HG03342 (cell line): Measurements from ENCODE around the gene BCKDK.
"Not testable (repeated sequence)": the region's sequence is repeated elsewhere in the genome, so short reads cannot be mapped to it uniquely, and the experiment has no call there.

Source experiments
- ATAC-seq: cut with Tn5 transposase; IDR thresholded peaks from one replicate; pipeline ENCODE4 v1.9.1; 2021; ENCODE audit warnings: mild to moderate bottlenecking, moderate library complexity; ENCODE audit not compliant: unreplicated experiment

Gene BCKDK

DNA sequence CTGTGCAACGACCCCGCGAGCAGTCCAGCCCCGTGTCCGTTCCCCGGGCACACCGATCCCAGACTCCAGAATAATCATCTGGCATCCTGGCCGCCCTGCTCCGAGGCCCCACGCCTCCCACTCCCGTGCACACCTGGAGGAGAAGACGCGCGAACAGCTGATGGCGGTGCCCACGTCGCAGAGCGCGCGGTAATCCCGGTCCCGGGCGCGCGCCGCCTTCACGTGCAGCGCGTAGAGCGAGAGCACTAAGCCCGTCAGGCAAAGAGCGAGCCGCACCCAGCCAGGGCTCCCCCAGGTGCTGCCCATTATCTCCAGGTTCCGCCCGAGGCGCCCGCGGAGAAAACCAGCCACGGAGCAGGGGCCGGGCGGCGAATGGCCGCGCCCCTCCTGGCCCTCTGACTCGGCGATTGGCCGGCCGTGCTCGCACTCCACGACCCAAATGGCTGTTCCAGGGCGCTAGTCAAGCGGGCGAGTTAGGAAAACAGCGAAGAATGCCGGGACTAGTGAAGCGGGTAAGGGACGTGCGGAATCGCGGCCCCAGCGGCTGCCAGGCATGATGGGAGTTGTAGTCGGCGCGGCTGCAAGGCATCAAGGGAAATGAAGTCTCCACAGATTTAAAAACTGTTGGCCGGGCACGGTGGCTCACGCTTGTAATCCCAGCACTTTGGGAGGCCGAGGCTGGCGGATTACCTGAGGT, 13.6 kb upstream of the BCKDK start, which contains the start of gene VKORC1:
Gene VKORC1 (minus strand): TSS at position 374 of the 697 bp plus-strand sequence. CDS start 68 bp downstream, at position 306.
- peak; percentile 75 for ATAC-seq

DNA sequence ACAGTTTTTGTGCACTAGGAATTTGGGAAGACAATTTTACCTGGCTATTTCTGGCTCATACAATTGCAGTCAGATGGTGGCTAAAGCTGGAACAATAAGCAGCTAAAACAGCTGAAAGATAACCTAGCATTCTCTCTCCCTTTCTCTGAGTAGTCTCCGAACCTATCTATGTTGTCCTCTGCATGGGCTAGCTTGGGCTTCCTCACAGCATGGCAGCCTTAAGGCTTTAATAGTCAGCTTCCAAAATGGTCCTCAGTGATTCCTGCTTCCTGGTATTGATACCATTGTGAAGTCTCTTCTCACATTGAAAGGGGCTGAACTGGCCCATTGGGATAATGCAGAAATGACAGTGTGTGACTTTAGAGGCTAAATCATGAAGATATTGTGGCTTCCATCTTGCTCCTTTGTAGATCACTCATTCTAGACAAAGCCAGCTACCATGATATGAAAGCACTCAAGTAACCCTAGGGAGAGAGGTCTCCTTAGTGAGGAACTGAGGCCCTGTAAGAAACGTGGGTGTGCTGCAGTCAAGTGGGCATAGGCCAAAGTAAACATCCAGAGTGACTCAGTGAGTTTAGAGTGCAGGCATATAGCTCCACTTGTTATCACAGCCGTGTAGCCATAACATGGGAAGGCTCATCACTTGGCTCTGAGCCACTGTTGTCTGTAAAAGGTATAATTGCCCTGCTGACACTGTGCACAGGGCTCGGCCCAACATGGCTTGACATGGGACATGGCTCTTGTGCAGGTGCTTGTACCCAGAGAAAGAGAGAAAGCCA, 8.1 kb upstream of the BCKDK start:
- ATAC-seq: no peak

DNA sequence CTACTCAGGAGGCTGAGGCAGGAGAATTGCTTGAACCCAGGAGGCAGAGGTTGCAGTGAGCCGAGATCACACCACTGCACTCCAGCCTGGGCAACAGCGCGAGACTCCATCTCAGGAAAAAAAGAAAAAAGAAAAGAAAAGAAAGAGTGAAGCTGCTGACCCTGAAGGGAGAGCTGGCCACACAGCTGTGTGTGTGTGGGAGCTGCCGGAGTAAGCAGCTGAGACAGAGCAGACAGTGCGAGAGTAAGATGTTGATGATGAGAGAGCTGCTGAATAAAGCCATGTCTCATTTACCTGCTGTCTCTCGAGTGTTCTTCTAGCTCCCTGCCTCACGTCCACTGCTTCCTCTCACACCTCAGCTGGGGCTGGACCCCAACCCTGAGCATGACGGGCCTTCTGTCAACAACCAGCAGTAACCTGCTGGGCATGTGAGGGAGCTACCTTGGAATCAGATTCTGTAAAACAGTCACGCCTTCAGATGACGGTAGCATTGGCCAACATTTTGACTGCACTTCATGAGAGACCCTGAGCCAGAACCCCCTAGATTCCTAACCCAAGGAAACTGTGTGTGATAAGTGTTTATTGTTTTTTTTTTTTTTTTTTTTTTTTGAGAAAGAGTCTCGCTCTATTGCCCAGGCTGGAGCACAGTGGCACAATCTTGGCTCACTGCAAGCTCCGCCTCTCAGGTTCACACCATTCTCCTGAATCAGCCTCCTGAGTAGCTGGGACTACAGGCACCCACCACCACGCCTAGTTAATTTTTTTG, 7.1 kb upstream of the BCKDK start:
- ATAC-seq: not testable (repeated sequence)

DNA sequence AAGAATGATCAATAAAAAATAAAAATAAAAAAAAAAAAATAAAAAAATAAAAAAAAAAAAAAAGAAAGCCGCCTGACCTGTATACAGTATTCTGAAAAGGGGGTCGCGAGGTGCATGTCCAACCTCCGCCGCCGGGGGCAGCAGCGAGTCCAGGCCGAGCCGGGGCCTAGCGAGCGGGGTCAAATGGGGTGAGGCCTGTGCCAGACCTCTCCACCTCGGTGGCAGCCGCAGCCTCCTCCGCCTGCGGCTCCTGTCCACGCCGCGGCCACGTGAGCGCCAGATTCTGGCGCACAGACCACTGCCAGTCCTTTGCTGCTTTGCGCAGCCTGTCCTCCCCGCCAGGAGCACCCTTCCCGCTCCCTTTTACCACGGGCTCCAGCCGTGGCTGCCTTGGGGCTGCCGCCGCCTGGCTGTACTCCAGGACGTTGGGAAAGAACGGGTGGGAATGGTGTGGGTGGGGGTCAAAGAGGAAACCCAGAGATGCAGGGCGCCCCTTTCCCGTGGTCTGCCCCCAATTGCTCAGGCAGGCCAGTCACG, 2.4 kb upstream of the BCKDK start:
- peak; percentile 38 for ATAC-seq

DNA sequence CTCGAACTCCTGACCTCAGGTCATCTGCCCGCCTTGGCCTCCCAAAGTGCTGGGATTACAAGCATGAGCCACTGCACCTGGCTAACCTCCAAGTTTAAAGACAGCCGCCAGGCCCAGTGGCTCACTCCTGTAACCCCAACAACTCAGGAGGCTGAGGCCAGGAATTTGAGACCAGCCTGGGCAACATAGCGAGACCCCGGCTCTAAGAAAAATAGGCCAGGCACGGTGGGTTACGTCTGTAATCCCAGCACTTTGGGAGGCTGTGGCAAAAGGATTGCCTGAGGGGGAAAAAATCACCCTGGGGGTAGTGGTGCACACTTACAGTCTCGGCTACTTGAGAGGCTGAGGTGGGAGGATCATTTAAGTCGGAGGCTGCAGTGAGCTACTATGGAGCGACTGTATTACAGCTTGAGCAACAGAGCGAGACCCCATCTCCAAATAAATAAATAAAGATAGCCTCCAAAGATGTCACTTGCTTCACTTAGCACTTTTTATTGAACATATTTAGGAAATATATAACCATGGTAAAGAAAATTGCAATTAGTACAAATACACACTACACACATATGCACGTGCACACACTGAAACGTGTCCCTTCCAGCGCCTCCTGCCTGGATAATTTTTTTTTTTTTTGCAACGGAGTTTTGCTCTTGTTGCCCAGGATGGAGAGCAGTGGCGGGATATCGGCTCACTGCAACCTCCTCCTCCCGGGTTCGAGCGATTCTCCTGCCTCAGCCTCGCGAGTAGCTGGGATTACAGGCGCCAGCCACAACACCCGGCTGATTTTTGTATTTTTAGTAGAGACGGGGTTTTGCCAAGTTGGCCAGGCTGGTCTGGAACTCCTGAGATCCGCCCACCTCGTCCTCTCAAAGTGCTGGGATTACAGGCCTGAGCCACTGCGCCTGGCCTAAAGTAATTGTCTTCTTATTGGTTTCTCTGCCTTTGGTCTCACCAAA, 1.4 kb upstream of the BCKDK start:
- no peak for ATAC-seq

DNA sequence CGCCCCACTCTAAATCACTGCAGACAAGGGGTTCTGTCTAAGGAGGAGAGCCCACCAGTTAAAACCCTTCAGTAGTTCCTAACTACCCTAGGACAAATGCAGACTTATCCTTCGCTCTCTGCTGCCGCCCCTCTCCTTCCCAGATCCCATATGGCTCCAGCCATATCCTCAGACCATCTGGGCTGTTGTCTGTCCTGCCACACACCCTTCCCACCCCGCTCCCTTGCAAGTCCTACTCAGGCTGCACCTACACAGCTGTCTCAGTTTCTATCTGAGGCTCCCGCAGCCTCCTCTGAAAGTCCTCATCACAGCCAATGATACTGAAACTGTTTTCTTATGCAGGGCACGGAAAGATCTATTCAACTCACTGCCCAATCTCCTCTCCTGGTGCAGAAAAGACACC, 720 bp upstream of the BCKDK start:
- ATAC-seq: peak; percentile 55

DNA sequence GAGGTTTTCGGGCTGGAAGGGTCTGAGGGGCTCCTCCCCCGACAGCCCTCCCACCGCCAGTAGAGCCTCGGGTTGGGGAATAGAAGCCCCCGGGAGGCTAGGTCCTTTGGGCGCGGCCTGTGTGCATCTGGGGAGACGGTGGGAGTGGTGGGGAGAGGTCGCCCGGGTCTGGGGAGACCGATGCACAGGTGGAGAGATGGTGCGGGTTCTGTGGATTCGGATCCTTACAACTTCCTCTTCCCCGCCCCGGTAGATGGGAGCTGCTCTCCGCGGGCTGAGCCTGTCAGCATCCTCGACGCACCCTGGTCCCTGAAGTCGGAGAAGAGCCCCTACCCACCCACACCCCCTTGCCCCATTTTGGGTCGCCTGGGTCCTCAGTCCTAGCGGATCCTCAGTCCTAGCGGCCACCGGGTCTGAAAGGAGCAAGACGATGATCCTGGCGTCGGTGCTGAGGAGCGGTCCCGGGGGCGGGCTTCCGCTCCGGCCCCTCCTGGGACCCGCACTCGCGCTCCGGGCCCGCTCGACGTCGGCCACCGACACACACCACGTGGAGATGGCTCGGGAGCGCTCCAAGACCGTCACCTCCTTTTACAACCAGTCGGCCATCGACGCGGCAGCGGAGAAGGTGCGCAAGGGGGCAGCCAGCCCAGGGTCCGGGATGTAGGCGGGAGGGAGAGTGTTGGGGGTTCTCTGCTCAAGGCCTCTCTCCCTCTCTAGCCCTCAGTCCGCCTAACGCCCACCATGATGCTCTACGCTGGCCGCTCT, 790 bp downstream of the BCKDK start:
- ATAC-seq: no peak

DNA sequence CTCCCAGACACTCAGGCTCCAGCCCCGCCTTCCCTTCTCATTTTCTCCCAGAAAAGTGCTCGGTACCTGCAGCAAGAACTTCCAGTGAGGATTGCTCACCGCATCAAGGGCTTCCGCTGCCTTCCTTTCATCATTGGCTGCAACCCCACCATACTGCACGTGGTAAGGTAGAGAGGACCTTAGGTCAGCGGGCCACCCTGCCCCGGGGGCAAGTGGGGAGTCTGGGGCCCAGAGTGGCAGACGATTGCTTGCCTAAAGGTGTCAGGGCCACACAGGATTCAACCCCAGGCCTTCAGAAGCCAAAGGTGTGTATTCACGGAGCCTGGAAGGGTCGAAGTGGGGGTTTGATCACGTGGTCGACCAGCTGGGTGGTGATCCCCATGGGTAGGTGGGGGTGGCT, 1.4 kb downstream of the BCKDK start:
- ATAC-seq: no peak

DNA sequence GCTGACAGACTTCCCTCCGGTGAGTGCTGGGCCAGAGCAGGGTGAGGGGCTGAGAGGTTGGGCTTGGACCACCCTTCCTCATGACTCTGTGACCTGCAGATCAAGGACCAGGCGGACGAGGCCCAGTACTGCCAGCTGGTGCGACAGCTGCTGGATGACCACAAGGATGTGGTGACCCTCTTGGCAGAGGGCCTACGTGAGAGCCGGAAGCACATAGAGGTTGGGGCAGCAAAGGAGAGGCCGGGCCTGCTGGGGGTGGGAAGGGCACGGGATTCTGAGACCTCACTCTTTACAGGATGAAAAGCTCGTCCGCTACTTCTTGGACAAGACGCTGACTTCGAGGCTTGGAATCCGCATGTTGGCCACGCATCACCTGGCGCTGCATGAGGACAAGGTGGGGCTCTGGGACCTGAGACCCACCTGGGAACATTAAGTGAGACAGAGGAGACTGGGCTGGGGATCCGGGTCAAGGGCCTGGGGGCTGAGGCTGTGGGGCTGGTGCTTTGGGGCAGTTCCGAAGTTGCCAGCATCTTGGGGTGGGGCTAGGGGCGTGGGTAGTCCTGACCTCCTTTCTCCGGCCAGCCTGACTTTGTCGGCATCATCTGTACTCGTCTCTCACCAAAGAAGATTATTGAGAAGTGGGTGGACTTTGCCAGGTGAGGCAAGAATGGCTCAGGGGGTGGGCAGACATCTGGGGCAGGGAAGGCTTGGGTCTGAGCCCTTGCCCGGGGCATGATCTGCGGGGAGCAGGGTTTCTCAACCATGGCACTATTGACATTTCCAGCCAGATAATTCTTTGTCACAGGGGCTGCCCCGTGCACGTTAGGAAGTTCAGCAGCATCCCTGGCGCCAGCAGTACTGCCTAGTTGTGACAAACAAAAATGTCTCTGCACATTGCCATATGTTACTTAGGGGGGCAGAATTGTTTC, 2.2 kb downstream of the BCKDK start:
- no peak for ATAC-seq

DNA sequence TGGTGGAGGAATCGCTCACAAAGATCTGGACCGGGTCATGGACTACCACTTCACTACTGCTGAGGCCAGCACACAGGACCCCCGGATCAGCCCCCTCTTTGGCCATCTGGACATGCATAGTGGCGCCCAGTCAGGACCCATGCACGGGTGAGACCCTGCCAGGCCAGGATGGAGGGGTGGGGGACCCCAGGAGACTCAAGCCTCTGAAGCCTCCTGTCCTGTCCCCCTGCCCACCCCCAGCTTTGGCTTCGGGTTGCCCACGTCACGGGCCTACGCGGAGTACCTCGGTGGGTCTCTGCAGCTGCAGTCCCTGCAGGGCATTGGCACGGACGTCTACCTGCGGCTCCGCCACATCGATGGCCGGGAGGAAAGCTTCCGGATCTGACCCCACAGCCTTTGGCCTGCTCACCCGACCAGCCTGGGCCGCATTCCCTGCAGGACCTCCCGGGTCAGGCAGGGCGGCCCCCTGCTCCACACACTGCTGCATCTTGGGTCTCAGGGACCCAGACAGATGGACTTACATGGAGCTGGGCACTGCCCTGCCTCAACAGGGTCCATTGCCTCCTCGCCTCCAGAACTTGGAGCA, 3.8 kb downstream of the BCKDK start:
- ATAC-seq: no peak

DNA sequence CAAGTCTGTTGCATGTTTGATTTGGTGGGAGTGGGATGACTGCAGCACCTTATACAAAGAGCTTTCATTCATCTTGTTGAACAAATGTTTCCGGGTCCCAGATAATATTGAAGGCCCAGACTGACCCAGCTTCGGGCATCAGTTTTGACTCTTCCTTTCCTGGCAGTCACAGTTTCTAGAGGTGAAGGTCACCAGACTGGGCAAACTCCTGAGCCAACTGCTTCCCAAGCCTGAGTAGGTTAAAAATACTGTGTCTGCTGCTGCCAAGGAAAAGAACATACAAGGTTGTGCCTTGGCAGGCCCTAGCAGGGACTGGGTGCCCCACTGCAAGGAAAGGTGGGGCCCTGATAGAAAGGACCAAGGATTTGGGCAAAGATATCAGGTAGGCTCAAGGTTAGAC, 4.5 kb downstream of the BCKDK start:
- ATAC-seq: no peak

DNA sequence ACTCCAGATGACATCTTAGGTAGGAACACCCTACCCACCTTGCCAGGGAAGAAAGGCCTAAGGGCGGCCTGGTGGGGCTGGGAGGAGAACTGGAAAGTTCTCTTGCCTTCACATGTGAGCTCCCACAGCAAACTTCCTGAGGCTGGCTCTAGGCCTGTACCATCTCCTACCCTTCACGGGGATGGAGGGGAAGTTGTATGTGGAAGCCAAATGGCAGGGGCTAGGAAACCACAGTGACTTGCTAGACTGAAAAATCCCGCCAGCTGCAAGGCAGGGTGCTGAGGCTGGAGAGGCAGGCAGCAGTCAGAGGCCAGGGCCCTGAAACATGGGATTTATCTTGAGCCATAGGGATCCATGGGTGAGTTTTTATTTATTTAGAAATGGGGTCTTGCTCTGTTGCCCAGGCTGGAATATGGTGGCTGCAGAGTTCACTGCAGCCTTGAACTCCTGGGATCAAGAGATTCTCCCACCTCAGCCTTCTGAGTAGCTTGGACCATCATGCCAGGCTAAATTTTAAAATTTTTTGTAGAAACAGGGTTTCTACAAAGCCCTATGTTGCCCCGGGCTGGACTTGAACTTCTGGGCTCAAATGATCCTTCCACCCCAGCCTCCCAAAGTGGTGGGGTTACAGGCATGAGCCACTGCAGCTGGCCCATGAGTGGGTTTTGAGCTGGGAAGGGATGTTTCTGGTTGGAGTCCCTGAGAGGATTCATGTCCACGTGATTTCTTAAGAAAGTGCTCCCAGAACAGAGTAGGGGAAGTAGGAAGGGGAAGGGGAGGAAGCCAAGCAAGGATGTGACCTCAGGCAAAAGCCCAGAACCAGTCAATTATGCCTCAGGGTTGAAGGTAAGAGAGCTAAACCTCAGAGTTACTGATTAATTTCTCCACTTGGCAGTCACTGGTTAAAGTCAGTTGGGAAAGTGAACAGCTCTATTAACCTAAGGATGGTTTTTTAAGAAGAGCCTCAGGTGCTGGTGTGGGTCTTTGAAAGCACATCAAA, 5.2 kb downstream of the BCKDK start:
- no peak for ATAC-seq

DNA sequence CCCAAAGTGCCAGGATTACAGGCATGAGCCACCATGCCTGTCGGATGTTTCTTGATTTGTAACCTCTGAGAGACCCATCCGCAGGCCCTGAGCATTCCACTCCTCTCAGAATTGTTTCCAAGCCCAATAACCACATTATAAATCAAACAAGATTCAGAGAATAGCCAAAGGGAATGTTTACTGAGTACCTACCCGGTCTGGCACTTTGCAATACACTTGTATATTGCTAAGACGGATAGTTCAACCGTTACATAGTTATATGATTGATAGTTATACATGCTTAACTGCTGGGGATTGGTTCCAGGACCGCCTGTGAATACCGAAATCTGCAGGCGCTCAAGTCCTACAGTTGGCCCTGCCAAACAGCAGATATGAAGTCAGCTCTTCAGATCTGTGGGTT, 6.3 kb downstream of the BCKDK start:
- no peak for ATAC-seq

DNA sequence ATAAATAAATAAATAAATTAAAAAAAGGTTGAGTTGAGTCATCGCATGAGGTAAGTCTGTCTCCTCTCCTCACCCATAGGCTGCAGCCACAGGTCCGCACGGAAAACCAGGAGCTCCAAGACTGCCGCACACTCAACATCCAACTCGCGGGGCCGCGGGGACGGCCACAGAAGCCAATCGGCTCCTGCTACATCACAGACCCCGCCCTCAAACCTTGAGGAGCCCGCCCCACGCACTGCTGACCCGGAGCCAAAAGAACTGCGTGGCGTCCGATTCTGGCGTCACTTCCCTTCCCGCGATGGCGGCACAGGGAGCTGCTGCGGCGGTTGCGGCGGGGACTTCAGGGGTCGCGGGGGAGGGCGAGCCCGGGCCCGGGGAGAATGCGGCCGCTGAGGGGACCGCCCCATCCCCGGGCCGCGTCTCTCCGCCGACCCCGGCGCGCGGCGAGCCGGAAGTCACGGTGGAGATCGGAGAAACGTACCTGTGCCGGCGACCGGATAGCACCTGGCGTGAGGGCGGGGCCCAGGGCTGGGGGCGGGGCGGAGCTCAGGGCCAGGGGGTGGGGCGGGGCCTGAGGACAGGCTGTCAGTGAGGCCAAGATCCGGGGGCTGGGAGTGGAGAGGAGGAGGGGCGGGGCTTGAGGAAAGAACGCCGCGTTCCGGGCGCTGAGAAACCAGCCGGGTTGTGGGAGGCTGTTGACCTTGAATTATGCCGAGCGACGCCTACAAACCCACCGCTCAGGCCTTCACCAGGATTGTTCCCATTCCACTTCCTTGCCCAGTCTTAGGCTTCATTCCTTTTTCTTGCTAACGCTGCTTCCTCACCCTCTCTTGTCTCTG, 9.4 kb downstream of the BCKDK start, which contains the start of gene KAT8:
Gene KAT8 (plus strand): TSS at position 281 of the 839 bp plus-strand sequence. CDS start 18 bp downstream, at position 299.
- peak; percentile 85 for ATAC-seq

DNA sequence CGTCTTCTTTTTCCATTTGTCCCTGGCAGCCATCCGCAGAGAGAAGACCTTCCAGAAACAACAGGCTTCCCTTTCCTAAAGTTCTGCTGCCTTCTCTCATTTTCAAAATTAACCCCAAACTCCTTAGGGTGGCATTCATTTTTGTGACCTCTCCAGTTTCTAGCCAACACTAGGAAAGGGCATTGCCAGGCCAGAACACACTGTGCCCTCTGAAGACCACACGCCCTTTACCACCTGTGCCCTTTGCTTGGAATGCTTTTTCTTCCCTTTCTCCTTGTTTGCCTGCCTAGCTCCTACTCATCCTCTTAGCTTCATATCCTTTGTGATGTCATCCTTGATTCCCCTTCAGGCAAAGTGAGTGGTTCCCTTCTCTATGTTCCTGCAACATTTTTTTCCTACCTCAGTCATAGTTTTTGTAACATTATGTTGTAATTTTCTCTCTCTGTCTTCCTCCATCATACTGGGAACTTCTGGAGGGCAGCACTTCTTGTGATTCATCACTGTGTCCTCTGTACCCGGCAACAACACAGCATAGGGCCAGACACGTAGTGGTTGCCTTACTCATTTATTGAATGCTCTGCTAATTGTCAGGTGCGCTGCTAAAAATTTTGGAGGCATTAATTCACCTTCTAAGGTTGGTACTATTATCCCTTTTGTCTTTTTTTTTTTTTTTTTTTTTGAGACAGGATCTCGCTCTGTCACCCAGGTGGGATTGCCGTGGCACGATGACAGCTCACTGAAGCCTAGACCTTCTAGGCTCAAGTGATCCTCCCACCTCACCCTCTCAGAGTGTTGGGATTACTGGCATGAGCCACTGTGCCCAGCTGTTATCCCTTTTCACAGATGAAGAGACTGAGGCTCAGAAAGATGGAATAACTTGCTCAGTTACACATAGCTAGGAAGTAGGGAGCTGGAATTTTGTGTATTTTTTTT, 10.3 kb downstream of the BCKDK start:
- ATAC-seq: no peak
